ENCODE measurements around the gene MERTK. TPM values are rescaled to one million over a fixed set of nuclear protein-coding genes. Genes with fewer than 3 reads are reported as not detected.
A peak's percentile ranks its signal among the peaks of the same experiment; 100 is the strongest.

Gene MERTK
- total and polyA plus RNA-seq, 2 of the 13 experiments (the other 11 are each of a cell fraction or from before 2014, with no cell fraction given): 37.3 to 44.7 TPM

DNA sequence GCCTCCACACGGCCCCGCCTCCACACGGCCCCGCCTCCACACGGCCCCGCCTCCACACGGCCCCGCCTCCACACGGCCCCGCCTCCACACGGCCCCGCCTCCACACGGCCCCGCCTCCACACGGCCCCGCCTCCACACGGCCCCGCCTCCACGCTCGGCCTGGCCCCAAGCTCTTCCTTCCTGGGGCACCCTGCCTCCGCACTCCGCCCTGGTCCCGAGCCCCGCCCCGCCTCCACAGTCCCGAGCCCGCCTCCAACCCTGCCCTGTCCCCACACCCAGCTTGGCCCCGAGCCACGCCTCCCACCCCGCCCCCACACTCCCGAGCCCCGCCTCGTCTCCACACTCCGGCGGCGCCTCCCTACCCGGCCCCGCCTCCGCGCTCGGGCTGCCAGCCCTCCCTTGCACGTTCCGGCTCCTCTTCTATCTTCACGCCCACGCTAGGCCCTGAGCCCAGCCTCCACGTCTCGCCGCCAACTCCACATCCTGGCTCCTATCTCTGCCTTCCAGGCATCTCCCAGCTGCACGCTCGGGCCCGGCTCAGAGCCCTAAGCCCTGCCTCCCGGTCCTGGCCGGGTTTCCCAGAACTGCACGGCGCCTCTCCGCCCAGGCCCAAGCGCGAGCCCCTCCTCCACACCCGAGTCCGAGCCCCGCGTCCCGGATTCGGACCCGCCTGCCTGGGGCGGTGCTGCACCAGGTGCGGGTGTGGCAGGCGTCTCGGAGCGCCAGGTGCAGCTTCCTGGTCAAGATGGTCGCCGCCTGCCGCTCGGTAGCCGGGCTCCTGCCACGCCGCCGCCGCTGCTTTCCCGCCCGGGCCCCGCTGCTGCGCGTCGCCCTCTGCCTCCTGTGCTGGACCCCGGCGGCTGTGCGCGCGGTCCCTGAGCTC, 156.7 kb downstream of the MERTK start, which contains the start of gene TMEM87B (continued):
- TF ChIP-seq ZNF816 (CRISPR knock-in tag; IDR thresholded peaks at IDR 0.05; ENCODE audit: borderline replicate concordance) (no peak), MAFF (IDR thresholded peaks at IDR 0.05; ENCODE audit: low read depth, low read length) (no peak), MTF2 (CRISPR knock-in tag; IDR thresholded peaks at IDR 0.05; ENCODE audit: borderline replicate concordance) (no peak), TP53 (CRISPR knock-in tag; conservative IDR thresholded peaks at IDR 0.05) (no peak; the same call in 1 of the 2 replicates), HMG20B (CRISPR knock-in tag; conservative IDR thresholded peaks at IDR 0.05) (no peak), RBFOX2 (IDR thresholded peaks at IDR 0.05; ENCODE audit: low read depth, low read length) (peak; percentile 95), ZNF598 (CRISPR knock-in tag; IDR thresholded peaks at IDR 0.05; ENCODE audit: borderline replicate concordance) (no peak; the same call in none of the 2 replicates), ZNF562 (CRISPR knock-in tag; IDR thresholded peaks at IDR 0.05; ENCODE audit: borderline replicate concordance) (no peak), PPARG (CRISPR knock-in tag; conservative IDR thresholded peaks at IDR 0.05) (peak; percentile 23; the same call in 1 of the 2 replicates), FOXO1 (CRISPR knock-in tag; IDR thresholded peaks at IDR 0.05) (no peak), BRCA1 (CRISPR knock-in tag; IDR thresholded peaks at IDR 0.05) (peak; percentile 56; the same call in 1 of the 2 replicates), RBM22 (optimal IDR thresholded peaks at IDR 0.05; ENCODE audit: low read length) (no peak), TBX3 (IDR thresholded peaks at IDR 0.05; ENCODE audit: borderline replicate concordance) (peak; percentile 67; the same call in 1 of the 2 replicates), STAG1 (CRISPR knock-in tag; IDR thresholded peaks at IDR 0.05) (no peak; the same call in 1 of the 2 replicates), ZNF572 (CRISPR knock-in tag; IDR thresholded peaks at IDR 0.05) (0 out of 2 replicates have a peak, but pooled peaks have one; percentile 82), JARID2 (CRISPR knock-in tag; IDR thresholded peaks at IDR 0.05; ENCODE audit: insufficient replicate concordance) (no peak), TOE1 (CRISPR knock-in tag; IDR thresholded peaks at IDR 0.05) (0 out of 2 replicates have a peak, but pooled peaks have one; percentile 35), KDM5B (CRISPR knock-in tag; IDR thresholded peaks at IDR 0.05; ENCODE audit: borderline replicate concordance) (peak; percentile 95; the same call in 1 of the 2 replicates)
- TF ChIP-seq, protein P1, sequence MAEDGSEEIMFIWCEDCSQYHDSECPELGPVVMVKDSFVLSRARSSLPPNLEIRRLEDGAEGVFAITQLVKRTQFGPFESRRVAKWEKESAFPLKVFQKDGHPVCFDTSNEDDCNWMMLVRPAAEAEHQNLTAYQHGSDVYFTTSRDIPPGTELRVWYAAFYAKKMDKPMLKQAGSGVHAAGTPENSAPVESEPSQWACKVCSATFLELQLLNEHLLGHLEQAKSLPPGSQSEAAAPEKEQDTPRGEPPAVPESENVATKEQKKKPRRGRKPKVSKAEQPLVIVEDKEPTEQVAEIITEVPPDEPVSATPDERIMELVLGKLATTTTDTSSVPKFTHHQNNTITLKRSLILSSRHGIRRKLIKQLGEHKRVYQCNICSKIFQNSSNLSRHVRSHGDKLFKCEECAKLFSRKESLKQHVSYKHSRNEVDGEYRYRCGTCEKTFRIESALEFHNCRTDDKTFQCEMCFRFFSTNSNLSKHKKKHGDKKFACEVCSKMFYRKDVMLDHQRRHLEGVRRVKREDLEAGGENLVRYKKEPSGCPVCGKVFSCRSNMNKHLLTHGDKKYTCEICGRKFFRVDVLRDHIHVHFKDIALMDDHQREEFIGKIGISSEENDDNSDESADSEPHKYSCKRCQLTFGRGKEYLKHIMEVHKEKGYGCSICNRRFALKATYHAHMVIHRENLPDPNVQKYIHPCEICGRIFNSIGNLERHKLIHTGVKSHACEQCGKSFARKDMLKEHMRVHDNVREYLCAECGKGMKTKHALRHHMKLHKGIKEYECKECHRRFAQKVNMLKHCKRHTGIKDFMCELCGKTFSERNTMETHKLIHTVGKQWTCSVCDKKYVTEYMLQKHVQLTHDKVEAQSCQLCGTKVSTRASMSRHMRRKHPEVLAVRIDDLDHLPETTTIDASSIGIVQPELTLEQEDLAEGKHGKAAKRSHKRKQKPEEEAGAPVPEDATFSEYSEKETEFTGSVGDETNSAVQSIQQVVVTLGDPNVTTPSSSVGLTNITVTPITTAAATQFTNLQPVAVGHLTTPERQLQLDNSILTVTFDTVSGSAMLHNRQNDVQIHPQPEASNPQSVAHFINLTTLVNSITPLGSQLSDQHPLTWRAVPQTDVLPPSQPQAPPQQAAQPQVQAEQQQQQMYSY (CRISPR knock-in tag; IDR thresholded peaks at IDR 0.05): no peak; the same call in 1 of the 2 replicates
- TF ChIP-seq, protein P2, sequence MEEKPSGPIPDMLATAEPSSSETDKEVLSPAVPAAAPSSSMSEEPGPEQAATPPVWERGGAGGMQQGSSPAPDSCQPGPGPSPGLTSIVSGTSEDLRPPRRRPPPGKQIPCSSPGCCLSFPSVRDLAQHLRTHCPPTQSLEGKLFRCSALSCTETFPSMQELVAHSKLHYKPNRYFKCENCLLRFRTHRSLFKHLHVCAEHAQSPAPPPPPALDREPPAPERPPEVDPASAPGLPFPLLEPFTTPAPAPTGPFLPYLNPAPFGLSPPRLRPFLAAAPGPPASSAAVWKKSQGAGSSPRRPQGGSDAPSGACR (CRISPR knock-in tag; IDR thresholded peaks at IDR 0.05): peak; percentile 44; the same call in 1 of the 2 replicates
- TF ChIP-seq, protein P3, sequence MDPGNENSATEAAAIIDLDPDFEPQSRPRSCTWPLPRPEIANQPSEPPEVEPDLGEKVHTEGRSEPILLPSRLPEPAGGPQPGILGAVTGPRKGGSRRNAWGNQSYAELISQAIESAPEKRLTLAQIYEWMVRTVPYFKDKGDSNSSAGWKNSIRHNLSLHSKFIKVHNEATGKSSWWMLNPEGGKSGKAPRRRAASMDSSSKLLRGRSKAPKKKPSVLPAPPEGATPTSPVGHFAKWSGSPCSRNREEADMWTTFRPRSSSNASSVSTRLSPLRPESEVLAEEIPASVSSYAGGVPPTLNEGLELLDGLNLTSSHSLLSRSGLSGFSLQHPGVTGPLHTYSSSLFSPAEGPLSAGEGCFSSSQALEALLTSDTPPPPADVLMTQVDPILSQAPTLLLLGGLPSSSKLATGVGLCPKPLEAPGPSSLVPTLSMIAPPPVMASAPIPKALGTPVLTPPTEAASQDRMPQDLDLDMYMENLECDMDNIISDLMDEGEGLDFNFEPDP (CRISPR knock-in tag; conservative IDR thresholded peaks at IDR 0.05): no peak
- TF ChIP-seq, protein P4, sequence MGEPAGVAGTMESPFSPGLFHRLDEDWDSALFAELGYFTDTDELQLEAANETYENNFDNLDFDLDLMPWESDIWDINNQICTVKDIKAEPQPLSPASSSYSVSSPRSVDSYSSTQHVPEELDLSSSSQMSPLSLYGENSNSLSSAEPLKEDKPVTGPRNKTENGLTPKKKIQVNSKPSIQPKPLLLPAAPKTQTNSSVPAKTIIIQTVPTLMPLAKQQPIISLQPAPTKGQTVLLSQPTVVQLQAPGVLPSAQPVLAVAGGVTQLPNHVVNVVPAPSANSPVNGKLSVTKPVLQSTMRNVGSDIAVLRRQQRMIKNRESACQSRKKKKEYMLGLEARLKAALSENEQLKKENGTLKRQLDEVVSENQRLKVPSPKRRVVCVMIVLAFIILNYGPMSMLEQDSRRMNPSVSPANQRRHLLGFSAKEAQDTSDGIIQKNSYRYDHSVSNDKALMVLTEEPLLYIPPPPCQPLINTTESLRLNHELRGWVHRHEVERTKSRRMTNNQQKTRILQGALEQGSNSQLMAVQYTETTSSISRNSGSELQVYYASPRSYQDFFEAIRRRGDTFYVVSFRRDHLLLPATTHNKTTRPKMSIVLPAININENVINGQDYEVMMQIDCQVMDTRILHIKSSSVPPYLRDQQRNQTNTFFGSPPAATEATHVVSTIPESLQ (CRISPR knock-in tag; conservative IDR thresholded peaks at IDR 0.05): no peak
